ENCODE measurements around the gene PDC.
"Not testable (repeated sequence)": the region's sequence is repeated elsewhere in the genome, so short reads cannot be mapped to it uniquely, and the experiment has no call there.

The PDC gene

DNA sequence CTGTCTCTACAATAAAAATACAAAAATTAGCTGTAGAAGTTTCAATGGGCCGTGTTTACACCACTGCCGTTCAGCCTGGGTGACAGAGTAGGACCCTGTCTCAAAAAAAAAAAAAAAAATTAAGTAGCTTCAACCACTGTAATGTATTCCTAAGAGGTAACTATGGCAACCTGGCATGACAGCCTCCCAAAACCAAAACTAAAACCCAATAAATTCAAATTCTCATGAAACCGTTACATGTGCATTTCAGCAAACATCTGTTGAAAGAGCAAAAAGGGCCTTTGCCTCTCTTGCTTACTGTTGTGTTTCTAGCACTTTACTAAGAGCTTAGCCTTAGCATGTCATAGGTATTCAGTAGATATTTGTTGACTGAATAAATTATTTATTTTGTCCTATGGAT lies 51.8 kb downstream of the PDC start:
- no peaks in the 10 kb centered on the region for H3K27me3 ChIP-seq (ENCODE audit: insufficient read depth, low read length)
- H3K79me2 ChIP-seq (ENCODE audit: control insufficient read depth, insufficient read depth, low read length, unreplicated experiment) = no peaks in the 10 kb centered on the region
- no peak overlapping the region for H3K4me3 ChIP-seq (ENCODE audit: low read depth, low read length)
- H3K36me3 ChIP-seq (ENCODE audit: insufficient read depth, low read length) = peaks cover 31% of the 10 kb centered on the region
- H2AFZ ChIP-seq (ENCODE audit: low read length, unreplicated experiment) = no peak overlapping the region
- H3K4me1 ChIP-seq (ENCODE audit: control insufficient read depth, insufficient read depth, low read length, unreplicated experiment) = no peaks in the 10 kb centered on the region
- no peak overlapping the region for H3K27ac ChIP-seq (ENCODE audit: low read depth, low read length)

- no peak overlapping the region for H2AFZ ChIP-seq (ENCODE audit: low read length, unreplicated experiment)
- H3K27me3 ChIP-seq (ENCODE audit: insufficient read depth, low read length) = no peaks in the 10 kb centered on the region
- H3K36me3 ChIP-seq (ENCODE audit: insufficient read depth, low read length) = peaks cover 20% of the 10 kb centered on the region
- peaks cover 3% of the 10 kb centered on the region for H3K4me1 ChIP-seq (ENCODE audit: control insufficient read depth, insufficient read depth, low read length, unreplicated experiment)
- peak overlapping the region; percentile 30; the same call in 1 of the 2 replicates for H3K27ac ChIP-seq (ENCODE audit: low read depth, low read length)
- no peaks in the 10 kb centered on the region for H3K79me2 ChIP-seq (ENCODE audit: control insufficient read depth, insufficient read depth, low read length, unreplicated experiment)
- no peak overlapping the region for H3K4me3 ChIP-seq (ENCODE audit: low read depth, low read length)
Observed at GRCh38 chr1:186404454-186405051, 56.4 kb downstream of the PDC start.

DNA sequence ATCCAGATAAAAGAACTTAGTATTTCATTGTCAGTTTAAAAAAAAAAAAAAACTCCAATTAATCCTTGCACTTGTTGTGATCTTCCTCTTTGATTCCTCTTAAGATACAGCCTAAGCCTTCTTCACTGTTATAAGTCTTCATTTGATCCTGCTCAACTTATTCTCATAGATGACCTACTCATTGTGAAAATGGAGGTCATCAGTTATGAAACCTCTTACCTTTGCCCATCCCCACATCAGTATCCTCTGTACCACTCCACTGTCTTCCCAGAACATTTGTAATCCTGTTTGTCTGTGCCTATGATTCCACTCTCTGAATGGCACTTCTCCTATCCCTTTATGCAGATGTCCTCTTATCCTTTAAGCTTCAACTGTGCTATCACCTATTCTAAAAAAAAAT lies 57.3 kb downstream of the PDC start:
- Histone ChIP-seq H2AFZ (ENCODE audit: low read length, unreplicated experiment) (no peak overlapping the region), H3K79me2 (ENCODE audit: control insufficient read depth, insufficient read depth, low read length, unreplicated experiment) (no peaks in the 10 kb centered on the region), H3K27me3 (ENCODE audit: insufficient read depth, low read length) (no peaks in the 10 kb centered on the region), H3K27ac (ENCODE audit: low read depth, low read length) (no peak overlapping the region), H3K36me3 (ENCODE audit: insufficient read depth, low read length) (peaks cover 25% of the 10 kb centered on the region), H3K4me3 (ENCODE audit: low read depth, low read length) (no peak overlapping the region), H3K4me1 (ENCODE audit: control insufficient read depth, insufficient read depth, low read length, unreplicated experiment) (peaks cover 3% of the 10 kb centered on the region)

DNA sequence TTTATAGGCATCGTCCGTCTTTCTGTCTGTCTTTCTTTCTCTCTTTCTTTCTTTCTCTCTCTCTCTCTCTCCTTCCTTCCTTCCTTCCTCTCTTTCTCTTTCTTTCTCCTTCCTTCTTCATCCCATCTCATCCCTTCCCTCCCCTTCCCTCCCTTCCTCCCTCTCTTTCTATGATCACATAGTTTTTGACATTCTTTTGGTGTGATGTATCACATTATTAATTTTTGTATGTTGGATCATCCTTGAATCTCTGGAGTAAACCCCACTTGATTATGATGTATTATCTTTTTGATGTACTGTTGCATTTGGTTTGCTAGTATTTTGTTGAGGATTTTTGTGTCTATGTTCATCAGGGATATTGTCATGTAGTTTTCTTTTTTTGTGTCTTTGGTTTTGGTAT lies 59.5 kb downstream of the PDC start:
- peaks cover 17% of the 10 kb centered on the region for H3K36me3 ChIP-seq (ENCODE audit: insufficient read depth, low read length)
- H2AFZ ChIP-seq (ENCODE audit: low read length, unreplicated experiment); H3K4me3 ChIP-seq (ENCODE audit: low read depth, low read length); H3K4me1 ChIP-seq (ENCODE audit: control insufficient read depth, insufficient read depth, low read length, unreplicated experiment); H3K27ac ChIP-seq (ENCODE audit: low read depth, low read length); H3K79me2 ChIP-seq (ENCODE audit: control insufficient read depth, insufficient read depth, low read length, unreplicated experiment); H3K27me3 ChIP-seq (ENCODE audit: insufficient read depth, low read length): not testable (repeated sequence)
